ENCODE results near the gene CILP2. TPM values are rescaled to one million over a fixed set of nuclear protein-coding genes. Genes with fewer than 3 reads are reported as not detected.

The CILP2 gene
- total and polyA plus RNA-seq, 2 experiments from 2014 or later, result 4.0 to 21.6 TPM

DNA sequence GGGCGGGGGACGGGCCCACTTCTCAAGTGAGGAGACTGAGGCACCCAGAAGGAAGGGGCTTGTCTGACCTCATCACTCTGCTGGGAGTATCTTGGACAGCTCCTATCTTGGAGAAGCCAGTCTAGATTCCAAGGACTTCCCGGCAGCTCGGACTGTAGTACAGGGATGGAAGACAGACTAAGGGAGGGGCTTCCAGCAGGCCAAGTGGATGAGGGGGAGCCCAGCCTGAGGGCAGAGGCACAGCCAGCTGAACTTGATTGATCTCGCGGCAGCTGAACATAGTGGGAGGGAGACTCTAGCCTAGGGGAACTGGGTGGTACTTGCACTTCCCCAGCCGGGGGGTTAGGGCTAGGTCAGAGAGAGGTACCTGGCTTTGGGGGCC lies 711 bp downstream of the CILP2 start (continued):
- TF ChIP-seq, protein P1, sequence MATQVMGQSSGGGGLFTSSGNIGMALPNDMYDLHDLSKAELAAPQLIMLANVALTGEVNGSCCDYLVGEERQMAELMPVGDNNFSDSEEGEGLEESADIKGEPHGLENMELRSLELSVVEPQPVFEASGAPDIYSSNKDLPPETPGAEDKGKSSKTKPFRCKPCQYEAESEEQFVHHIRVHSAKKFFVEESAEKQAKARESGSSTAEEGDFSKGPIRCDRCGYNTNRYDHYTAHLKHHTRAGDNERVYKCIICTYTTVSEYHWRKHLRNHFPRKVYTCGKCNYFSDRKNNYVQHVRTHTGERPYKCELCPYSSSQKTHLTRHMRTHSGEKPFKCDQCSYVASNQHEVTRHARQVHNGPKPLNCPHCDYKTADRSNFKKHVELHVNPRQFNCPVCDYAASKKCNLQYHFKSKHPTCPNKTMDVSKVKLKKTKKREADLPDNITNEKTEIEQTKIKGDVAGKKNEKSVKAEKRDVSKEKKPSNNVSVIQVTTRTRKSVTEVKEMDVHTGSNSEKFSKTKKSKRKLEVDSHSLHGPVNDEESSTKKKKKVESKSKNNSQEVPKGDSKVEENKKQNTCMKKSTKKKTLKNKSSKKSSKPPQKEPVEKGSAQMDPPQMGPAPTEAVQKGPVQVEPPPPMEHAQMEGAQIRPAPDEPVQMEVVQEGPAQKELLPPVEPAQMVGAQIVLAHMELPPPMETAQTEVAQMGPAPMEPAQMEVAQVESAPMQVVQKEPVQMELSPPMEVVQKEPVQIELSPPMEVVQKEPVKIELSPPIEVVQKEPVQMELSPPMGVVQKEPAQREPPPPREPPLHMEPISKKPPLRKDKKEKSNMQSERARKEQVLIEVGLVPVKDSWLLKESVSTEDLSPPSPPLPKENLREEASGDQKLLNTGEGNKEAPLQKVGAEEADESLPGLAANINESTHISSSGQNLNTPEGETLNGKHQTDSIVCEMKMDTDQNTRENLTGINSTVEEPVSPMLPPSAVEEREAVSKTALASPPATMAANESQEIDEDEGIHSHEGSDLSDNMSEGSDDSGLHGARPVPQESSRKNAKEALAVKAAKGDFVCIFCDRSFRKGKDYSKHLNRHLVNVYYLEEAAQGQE (IDR thresholded peaks at IDR 0.05; ENCODE audit: unreplicated experiment), result no peak
- TF ChIP-seq, protein P2, sequence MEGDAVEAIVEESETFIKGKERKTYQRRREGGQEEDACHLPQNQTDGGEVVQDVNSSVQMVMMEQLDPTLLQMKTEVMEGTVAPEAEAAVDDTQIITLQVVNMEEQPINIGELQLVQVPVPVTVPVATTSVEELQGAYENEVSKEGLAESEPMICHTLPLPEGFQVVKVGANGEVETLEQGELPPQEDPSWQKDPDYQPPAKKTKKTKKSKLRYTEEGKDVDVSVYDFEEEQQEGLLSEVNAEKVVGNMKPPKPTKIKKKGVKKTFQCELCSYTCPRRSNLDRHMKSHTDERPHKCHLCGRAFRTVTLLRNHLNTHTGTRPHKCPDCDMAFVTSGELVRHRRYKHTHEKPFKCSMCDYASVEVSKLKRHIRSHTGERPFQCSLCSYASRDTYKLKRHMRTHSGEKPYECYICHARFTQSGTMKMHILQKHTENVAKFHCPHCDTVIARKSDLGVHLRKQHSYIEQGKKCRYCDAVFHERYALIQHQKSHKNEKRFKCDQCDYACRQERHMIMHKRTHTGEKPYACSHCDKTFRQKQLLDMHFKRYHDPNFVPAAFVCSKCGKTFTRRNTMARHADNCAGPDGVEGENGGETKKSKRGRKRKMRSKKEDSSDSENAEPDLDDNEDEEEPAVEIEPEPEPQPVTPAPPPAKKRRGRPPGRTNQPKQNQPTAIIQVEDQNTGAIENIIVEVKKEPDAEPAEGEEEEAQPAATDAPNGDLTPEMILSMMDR (conservative IDR thresholded peaks at IDR 0.05; ENCODE audit: low read depth in 2 of 2), result no peak
- TF ChIP-seq EZH2 (IDR thresholded peaks at IDR 0.05; ENCODE audit: low read depth, unreplicated experiment) (no peak), ZNF114 (CRISPR knock-in tag; IDR thresholded peaks at IDR 0.05) (no peak)

DNA sequence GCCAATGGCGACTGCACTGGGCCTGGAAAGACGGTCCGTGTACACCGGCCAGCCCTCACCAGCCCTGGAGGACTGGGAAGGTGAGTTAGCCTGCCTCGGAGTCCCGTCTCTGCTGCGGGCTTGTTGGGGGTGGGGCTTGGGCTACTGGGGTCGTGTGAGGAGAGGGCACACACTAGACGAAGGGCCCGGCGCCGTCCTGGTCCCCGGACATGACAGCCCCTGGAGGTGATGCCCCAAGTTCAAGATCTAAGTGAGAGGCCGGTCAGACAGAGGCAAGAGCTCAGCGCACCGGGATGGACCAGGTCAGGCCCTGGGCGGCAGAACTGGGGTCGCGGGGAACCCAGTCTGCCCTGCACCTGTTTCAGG lies 1.6 kb downstream of the CILP2 start:
- Mint-ChIP-seq H3K36me3 (ENCODE audit: low read depth) (no peaks in the 10 kb centered on the region; the same call in 2 of the 3 replicates), H3K4me1 (peaks cover 8% of the 10 kb centered on the region; the same call in 2 of the 3 replicates), H3K9me3 (no peaks in the 10 kb centered on the region), H3K27ac (no peak overlapping the region), H3K27me3 (ENCODE audit: insufficient read depth, low read depth, poor library complexity) (peaks cover 26% of the 10 kb centered on the region), H3K4me3 (no peak overlapping the region)
- Histone ChIP-seq H3K27me3 (ENCODE audit: insufficient read depth) (peaks cover 30% of the 10 kb centered on the region), H4K20me1 (replicated peaks; ENCODE audit: insufficient read depth) (0 out of 2 replicates have a peak, but pooled peaks cover 5% of the 10 kb centered on the region), H2AFZ (no peak overlapping the region), H3F3A (replicated peaks; ENCODE audit: low read depth) (peaks cover 15% of the 10 kb centered on the region; the same call in 1 of the 2 replicates), H3K4me1 (ENCODE audit: insufficient read depth) (peaks cover 5% of the 10 kb centered on the region; the same call in 1 of the 2 replicates), H3K9me2 (ENCODE audit: insufficient read depth) (no peaks in the 10 kb centered on the region), H3K36me3 (ENCODE audit: insufficient read depth) (no peaks in the 10 kb centered on the region), H3K4me3 (0 out of 2 replicates have a peak overlapping the region, but pooled peaks have one; percentile 13), H3K27ac (ENCODE audit: low read depth) (no peak overlapping the region), H3K4me2 (peak overlapping the region; percentile 43; the same call in 1 of the 2 replicates), H3K79me2 (replicated peaks; ENCODE audit: insufficient read depth) (no peaks in the 10 kb centered on the region)
- TF ChIP-seq CREB1 (CRISPR knock-in tag; IDR thresholded peaks at IDR 0.05; ENCODE audit: low read depth), result no peak
- TF ChIP-seq EZH2phosphoT487 (IDR thresholded peaks at IDR 0.05; ENCODE audit: unreplicated experiment), result no peak
- TF ChIP-seq, protein P2 (conservative IDR thresholded peaks at IDR 0.05; ENCODE audit: low read depth in 2 of 2), result no peak
- ATAC-seq (no peak), DNase-seq (ENCODE audit: low spot score) (peak; percentile 41)

All from GM23338 (cell line).